Breast epithelium (tissue), 3 donors: ENCODE results near the gene INPP5K.

Experiments
- CTCF ChIP-seq, 3 donors: fragments of 450-650 bp; IDR thresholded peaks; one replicate each; pipeline ENCODE4 v1.5.1; 2016 to 2017; ENCODE audit warnings: antibody characterized with exemption in 3 of 3, mild to moderate bottlenecking in 3 of 3, moderate library complexity in 3 of 3
- POLR2A ChIP-seq: fragments of 450-650 bp; IDR thresholded peaks from one replicate; pipeline ENCODE4 v1.6.1; 2016; ENCODE audit warnings: antibody characterized with exemption, mild to moderate bottlenecking, moderate library complexity
- POLR2AphosphoS5 ChIP-seq, 3 donors: sonication (generic); formaldehyde crosslinking; IDR thresholded peaks; one replicate each; pipeline ENCODE4 v1.6.1; 2017; ENCODE audit warnings: antibody characterized with exemption in 3 of 3

DNA sequence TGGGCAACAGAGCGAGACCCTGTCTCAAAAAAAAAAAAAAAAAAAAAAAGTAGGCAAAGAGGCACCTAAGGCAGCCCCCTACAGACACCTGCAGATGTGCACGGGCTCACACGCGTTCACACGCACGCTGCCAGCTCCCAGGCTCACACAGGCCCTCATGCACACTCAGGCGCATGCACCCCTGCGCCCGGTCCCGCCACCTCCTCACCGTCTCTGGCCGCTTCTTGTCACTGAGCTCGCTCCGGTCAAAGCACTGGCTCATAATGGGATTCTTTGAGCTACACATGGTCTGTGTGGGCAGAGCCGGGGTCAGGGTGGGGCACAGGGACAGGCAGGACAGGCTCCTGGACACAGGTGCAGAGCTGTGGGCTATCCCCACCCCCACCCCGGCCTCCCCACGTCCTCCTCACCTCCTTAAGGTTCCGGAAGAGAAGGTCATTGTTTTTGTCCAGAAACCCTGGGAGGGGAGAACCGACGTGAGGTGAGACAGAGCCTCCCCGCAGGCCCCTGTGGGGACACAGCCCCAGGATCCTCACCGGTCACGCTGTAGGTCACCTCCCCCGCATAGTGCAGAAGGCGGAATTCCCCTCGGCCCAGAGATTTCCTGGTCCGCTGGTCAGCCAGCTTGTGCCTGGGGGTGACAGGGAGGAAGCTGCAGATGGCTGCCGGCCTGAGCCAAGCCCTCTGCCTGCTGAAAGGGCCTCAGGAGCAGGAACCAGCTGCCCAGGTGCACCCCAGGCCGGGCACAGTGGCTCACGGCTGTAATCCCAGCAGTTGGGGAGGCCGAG, 41.8 kb downstream of the INPP5K start:
- TF ChIP-seq CTCF (IDR thresholded peaks at IDR 0.05) (no peak), POLR2A (no peak), POLR2AphosphoS5 (IDR thresholded peaks at IDR 0.05) (no peak)
